KOPT-K1 (cell line): ENCODE results near the gene USP17L5.
"Not testable (repeated sequence)": the region's sequence is repeated elsewhere in the genome, so short reads cannot be mapped to it uniquely, and the experiment has no call there.

ENCODE experiments used
- H3K27ac ChIP-seq: fragments of 200-600 bp; sonication (generic); 2 replicates; pipeline ENCODE4 v1.5.1; 2016; ENCODE audit warnings: antibody characterized with exemption, mild to moderate bottlenecking, low read depth, low read length; ENCODE audit not compliant: poor library complexity, severe bottlenecking
- H3K36me3 ChIP-seq: fragments of 200-600 bp; sonication (generic); 2 replicates; pipeline ENCODE4 v1.5.1; 2017; ENCODE audit warnings: antibody characterized with exemption, mild to moderate bottlenecking, low read length, moderate library complexity; ENCODE audit not compliant: insufficient read depth
- H3K9me3 ChIP-seq: fragments of 200-600 bp; sonication (generic); 2 replicates; pipeline ENCODE4 v1.5.1; 2017; ENCODE audit warnings: antibody characterized with exemption, low read length, mild to moderate bottlenecking; ENCODE audit not compliant: insufficient read depth, poor library complexity, severe bottlenecking

Gene USP17L5, protein sequence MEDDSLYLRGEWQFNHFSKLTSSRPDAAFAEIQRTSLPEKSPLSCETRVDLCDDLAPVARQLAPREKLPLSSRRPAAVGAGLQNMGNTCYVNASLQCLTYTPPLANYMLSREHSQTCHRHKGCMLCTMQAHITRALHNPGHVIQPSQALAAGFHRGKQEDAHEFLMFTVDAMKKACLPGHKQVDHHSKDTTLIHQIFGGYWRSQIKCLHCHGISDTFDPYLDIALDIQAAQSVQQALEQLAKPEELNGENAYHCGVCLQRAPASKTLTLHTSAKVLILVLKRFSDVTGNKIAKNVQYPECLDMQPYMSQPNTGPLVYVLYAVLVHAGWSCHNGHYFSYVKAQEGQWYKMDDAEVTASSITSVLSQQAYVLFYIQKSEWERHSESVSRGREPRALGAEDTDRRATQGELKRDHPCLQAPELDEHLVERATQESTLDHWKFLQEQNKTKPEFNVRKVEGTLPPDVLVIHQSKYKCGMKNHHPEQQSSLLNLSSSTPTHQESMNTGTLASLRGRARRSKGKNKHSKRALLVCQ

DNA sequence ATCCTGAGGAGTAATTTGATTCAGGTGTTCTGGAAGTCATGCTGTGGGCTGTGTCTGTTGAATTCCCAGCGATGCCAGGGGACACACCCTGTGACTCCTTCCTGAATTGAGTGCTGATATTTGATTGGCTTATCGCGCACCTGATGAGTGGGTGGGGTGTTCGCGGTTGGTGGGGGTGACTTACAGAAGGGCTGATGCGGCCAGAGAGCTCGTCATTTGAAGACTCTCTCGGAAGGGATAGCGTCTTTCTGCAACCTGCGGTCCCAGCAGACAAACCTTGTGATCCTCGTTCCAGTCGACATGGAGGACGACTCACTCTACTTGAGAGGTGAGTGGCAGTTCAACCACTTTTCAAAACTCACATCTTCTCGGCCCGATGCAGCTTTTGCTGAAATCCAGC is at the start of gene USP17L5:
USP17L5 (plus strand) TSS at position 301 of the 400 bp plus-strand sequence; CDS start at position 301, 0 bp downstream.
- not testable (repeated sequence) for H3K9me3 ChIP-seq, H3K27ac ChIP-seq, H3K36me3 ChIP-seq

DNA sequence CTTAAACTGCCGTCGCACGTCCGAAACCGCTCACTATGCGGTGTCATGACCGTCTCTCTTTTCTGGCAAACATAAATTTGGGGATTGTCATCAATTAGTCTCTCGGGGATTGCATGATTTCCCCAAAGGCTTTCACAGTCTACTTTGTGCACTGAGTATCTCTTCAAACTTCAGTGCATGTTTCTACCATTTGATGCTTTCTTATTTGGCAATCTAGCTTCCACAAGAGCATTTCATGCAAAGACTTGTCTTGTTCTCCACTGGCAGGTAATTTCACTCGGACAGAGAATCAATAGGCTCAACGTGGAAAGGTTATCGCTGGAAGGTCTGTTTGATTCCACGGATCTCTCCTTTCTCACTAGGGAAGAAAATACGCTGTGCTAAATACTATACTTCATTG is 15.0 kb upstream of the USP17L5 start:
- H3K27ac ChIP-seq, H3K36me3 ChIP-seq, H3K9me3 ChIP-seq: not testable (repeated sequence)

DNA sequence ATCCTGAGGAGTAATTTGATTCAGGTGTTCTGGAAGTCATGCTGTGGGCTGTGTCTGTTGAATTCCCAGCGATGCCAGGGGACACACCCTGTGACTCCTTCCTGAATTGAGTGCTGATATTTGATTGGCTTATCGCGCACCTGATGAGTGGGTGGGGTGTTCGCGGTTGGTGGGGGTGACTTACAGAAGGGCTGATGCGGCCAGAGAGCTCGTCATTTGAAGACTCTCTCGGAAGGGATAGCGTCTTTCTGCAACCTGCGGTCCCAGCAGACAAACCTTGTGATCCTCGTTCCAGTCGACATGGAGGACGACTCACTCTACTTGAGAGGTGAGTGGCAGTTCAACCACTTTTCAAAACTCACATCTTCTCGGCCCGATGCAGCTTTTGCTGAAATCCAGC is 14.3 kb upstream of the USP17L5 start, which contains the start of gene USP17L24:
USP17L24 (plus strand) TSS at position 301 of the 400 bp plus-strand sequence; CDS start at position 301, 0 bp downstream.
- H3K9me3 ChIP-seq, H3K36me3 ChIP-seq, H3K27ac ChIP-seq: not testable (repeated sequence)

DNA sequence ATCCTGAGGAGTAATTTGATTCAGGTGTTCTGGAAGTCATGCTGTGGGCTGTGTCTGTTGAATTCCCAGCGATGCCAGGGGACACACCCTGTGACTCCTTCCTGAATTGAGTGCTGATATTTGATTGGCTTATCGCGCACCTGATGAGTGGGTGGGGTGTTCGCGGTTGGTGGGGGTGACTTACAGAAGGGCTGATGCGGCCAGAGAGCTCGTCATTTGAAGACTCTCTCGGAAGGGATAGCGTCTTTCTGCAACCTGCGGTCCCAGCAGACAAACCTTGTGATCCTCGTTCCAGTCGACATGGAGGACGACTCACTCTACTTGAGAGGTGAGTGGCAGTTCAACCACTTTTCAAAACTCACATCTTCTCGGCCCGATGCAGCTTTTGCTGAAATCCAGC is 9.6 kb upstream of the USP17L5 start, which contains the start of gene USP17L25:
USP17L25 (plus strand) TSS at position 301 of the 400 bp plus-strand sequence; CDS start at position 301, 0 bp downstream.
- not testable (repeated sequence) for H3K9me3 ChIP-seq

DNA sequence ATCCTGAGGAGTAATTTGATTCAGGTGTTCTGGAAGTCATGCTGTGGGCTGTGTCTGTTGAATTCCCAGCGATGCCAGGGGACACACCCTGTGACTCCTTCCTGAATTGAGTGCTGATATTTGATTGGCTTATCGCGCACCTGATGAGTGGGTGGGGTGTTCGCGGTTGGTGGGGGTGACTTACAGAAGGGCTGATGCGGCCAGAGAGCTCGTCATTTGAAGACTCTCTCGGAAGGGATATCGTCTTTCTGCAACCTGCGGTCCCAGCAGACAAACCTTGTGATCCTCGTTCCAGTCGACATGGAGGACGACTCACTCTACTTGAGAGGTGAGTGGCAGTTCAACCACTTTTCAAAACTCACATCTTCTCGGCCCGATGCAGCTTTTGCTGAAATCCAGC is 4.8 kb upstream of the USP17L5 start, which contains the start of gene USP17L26:
USP17L26 (plus strand) TSS at position 301 of the 400 bp plus-strand sequence; CDS start at position 301, 0 bp downstream.
- H3K9me3 ChIP-seq, H3K36me3 ChIP-seq, H3K27ac ChIP-seq: not testable (repeated sequence)

More for the DNA sequence above, 9.6 kb upstream of the USP17L5 start, which contains the start of gene USP17L25:
- not testable (repeated sequence) for H3K27ac ChIP-seq, H3K36me3 ChIP-seq

DNA sequence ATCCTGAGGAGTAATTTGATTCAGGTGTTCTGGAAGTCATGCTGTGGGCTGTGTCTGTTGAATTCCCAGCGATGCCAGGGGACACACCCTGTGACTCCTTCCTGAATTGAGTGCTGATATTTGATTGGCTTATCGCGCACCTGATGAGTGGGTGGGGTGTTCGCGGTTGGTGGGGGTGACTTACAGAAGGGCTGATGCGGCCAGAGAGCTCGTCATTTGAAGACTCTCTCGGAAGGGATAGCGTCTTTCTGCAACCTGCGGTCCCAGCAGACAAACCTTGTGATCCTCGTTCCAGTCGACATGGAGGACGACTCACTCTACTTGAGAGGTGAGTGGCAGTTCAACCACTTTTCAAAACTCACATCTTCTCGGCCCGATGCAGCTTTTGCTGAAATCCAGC is 4.6 kb downstream of the USP17L5 start, which contains the start of gene USP17L27:
USP17L27 (plus strand) TSS at position 301 of the 400 bp plus-strand sequence; CDS start at position 301, 0 bp downstream.
- not testable (repeated sequence) for H3K9me3 ChIP-seq, H3K36me3 ChIP-seq, H3K27ac ChIP-seq

DNA sequence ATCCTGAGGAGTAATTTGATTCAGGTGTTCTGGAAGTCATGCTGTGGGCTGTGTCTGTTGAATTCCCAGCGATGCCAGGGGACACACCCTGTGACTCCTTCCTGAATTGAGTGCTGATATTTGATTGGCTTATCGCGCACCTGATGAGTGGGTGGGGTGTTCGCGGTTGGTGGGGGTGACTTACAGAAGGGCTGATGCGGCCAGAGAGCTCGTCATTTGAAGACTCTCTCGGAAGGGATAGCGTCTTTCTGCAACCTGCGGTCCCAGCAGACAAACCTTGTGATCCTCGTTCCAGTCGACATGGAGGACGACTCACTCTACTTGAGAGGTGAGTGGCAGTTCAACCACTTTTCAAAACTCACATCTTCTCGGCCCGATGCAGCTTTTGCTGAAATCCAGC is 9.4 kb downstream of the USP17L5 start, which contains the start of gene USP17L28:
USP17L28 (plus strand) TSS at position 301 of the 400 bp plus-strand sequence; CDS start at position 301, 0 bp downstream.
- H3K9me3 ChIP-seq, H3K36me3 ChIP-seq, H3K27ac ChIP-seq: not testable (repeated sequence)

DNA sequence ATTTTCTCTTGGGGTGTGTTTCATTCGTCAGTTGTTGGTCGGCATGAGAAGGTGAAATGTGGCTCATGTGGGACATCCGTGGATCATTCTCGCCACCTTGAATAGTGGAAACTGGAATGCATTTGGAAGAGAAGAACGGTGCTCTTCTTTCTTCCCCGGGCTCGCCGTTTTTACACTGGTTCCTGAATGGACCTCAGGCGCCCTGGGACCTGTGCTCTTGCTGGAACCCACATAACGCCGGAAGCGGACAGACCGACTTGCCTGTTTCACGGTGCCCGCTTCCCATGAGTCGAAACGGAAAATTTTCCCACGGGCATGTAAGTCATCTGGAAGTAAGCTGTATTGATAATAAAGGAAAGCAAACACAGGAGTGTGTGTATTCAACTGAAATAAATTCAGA is 11.7 kb downstream of the USP17L5 start:
- H3K9me3 ChIP-seq, H3K36me3 ChIP-seq, H3K27ac ChIP-seq: not testable (repeated sequence)

DNA sequence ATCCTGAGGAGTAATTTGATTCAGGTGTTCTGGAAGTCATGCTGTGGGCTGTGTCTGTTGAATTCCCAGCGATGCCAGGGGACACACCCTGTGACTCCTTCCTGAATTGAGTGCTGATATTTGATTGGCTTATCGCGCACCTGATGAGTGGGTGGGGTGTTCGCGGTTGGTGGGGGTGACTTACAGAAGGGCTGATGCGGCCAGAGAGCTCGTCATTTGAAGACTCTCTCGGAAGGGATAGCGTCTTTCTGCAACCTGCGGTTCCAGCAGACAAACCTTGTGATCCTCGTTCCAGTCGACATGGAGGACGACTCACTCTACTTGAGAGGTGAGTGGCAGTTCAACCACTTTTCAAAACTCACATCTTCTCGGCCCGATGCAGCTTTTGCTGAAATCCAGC is 14.1 kb downstream of the USP17L5 start, which contains the start of gene USP17L29:
USP17L29 (plus strand) TSS at position 301 of the 400 bp plus-strand sequence; CDS start at position 301, 0 bp downstream.
- H3K9me3 ChIP-seq, H3K36me3 ChIP-seq, H3K27ac ChIP-seq: not testable (repeated sequence)

DNA sequence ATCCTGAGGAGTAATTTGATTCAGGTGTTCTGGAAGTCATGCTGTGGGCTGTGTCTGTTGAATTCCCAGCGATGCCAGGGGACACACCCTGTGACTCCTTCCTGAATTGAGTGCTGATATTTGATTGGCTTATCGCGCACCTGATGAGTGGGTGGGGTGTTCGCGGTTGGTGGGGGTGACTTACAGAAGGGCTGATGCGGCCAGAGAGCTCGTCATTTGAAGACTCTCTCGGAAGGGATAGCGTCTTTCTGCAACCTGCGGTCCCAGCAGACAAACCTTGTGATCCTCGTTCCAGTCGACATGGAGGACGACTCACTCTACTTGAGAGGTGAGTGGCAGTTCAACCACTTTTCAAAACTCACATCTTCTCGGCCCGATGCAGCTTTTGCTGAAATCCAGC is 23.6 kb downstream of the USP17L5 start, which contains the start of gene USP17L30:
USP17L30 (plus strand) TSS at position 301 of the 400 bp plus-strand sequence; CDS start at position 301, 0 bp downstream.
- not testable (repeated sequence) for H3K36me3 ChIP-seq, H3K27ac ChIP-seq, H3K9me3 ChIP-seq

DNA sequence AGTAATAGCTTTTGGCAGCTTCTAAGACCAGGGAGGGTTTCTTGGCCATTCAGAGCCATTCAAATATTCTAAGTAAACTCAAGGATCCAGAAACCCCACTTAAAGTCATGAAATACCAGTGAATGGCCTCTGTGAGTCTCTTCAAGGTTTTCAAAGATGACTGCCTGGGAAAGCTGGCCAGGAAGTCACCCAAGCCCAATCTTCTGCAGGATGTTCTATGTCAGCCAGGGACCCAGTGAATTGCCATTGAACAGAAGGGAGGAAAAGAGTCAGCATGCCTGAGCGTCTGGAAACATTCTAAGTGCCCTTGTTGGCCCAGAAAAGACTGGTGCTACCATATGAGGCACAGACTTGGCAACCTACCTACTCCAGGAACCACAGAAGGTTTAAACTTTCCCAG is 40.7 kb downstream of the USP17L5 start:
- not testable (repeated sequence) for H3K9me3 ChIP-seq, H3K27ac ChIP-seq, H3K36me3 ChIP-seq

DNA sequence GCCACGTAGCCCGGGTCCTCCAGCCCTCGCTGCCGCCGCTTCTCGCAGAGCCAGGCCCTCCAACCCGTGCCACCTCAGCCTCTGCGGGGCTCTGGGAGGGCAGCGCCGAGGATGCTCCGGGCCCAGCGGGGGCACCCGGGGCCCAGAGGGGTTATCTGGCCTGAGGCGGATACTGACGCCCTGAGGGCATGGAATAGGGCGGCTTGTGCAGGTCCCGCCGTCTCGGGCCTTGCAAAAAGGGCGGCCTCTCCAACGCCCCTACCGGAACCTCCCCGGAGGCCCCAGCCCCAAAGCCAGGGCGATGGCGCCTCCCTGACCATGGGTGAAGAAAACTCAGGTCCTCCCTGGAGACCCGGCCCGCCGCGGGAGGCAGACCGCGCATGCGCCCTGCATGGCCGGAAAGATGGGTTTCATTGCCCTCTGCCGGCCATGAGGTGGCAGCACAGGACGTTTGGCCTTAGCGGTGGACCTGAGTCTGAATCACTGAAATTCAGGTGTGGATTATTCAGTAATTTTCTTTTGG is 41.9 kb downstream of the USP17L5 start:
- H3K9me3 ChIP-seq, H3K27ac ChIP-seq, H3K36me3 ChIP-seq: not testable (repeated sequence)

DNA sequence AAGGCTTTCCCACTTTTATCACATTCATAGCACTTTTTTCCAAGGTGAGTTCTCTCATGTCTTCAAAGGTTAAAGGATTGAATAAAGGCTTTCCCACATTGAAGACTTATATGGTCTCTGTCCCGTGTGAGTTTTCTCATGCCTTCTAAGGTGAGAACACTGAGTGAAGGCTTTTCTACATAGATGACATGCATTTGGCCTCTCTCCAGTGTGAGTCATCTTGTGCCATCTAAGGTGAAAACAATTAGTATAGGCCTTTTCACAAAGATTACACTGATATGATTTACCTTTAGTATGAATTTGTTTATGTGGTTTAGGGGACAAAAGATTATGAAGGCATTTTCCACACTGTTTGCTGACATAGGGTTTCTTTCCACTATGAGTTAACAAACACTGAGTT is 44.9 kb downstream of the USP17L5 start:
- Histone ChIP-seq H3K36me3 (no peaks in the 10 kb centered on the region), H3K27ac (no peak overlapping the region), H3K9me3 (no peaks in the 10 kb centered on the region)

DNA sequence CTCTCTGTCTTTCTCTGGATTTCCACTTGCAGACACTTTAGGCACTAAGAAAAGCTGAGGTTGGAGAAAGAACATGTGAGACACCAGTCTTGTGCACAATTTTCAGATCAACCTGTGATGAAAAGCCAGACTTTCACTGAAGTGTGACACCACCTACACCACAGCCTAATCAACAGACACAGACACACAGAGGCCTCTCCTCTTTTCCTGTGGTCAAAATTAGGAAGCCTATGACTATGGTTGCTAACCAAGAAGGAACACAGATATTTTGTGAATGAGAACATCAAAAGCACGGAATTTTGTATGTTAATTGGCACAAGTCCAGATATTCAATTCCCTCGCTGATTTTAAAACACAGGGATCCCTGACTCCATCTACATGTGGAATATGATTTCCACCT is 49.8 kb downstream of the USP17L5 start:
- not testable (repeated sequence) for H3K9me3 ChIP-seq

More for the DNA sequence above, 49.8 kb downstream of the USP17L5 start:
- not testable (repeated sequence) for H3K27ac ChIP-seq, H3K36me3 ChIP-seq
